Cerebellar cortex (tissue), 1 donor: Measurements from ENCODE around the gene AFP.

Experiments
- DNase-seq: peaks from one replicate; pipeline ENCODE4 v3.0.0-alpha.2; 2015; ENCODE audit warnings: low spot score

Gene AFP

GRCh38 chr4:73438582-73439215 lies 2.7 kb downstream of the AFP start:
- DNase-seq = no peak

GRCh38 chr4:73439445-73439844 lies 3.4 kb downstream of the AFP start:
- DNase-seq = no peak

- no peak for DNase-seq
Measured at GRCh38 chr4:73439991-73440390, 4.0 kb downstream of the AFP start.

- no peak for DNase-seq
Measured at GRCh38 chr4:73440653-73441052, 4.6 kb downstream of the AFP start.

- no peak for DNase-seq
Measured at GRCh38 chr4:73442275-73442674, 6.3 kb downstream of the AFP start.

GRCh38 chr4:73443224-73443623 lies 7.2 kb downstream of the AFP start:
- DNase-seq = no peak

- DNase-seq = no peak
Measured at GRCh38 chr4:73445383-73446335, 9.6 kb downstream of the AFP start.

- DNase-seq = peak; percentile 22
Measured at GRCh38 chr4:73446336-73446938, 10.4 kb downstream of the AFP start.

GRCh38 chr4:73447671-73448070 lies 11.7 kb downstream of the AFP start:
- DNase-seq = no peak

GRCh38 chr4:73448448-73449203 lies 12.6 kb downstream of the AFP start:
- DNase-seq = no peak

- DNase-seq = peak; percentile 4
Measured at GRCh38 chr4:73450398-73451004, 14.5 kb downstream of the AFP start.

- peak; percentile 40 for DNase-seq
Measured at GRCh38 chr4:73451404-73451803, 15.4 kb downstream of the AFP start.

GRCh38 chr4:73451981-73452747 lies 16.1 kb downstream of the AFP start:
- DNase-seq = peak; percentile 76

- peak; percentile 24 for DNase-seq
Measured at GRCh38 chr4:73452953-73453700, 17.1 kb downstream of the AFP start.

GRCh38 chr4:73453701-73454005 lies 17.6 kb downstream of the AFP start:
- peak; percentile 50 for DNase-seq

- no peak for DNase-seq
Measured at GRCh38 chr4:73454920-73455319, 18.9 kb downstream of the AFP start.

- no peak for DNase-seq
Measured at GRCh38 chr4:73456177-73457022, 20.4 kb downstream of the AFP start.

GRCh38 chr4:73458184-73459047 lies 22.4 kb downstream of the AFP start:
- DNase-seq = no peak

GRCh38 chr4:73459048-73459421 lies 23.0 kb downstream of the AFP start:
- no peak for DNase-seq
